Measurements from ENCODE around the gene CIAO2B. TPM values are rescaled to one million over a fixed set of nuclear protein-coding genes. Genes with fewer than 3 reads are reported as not detected.

CIAO2B gene
- polyA plus RNA-seq, 1 donor from 2014 or later: 339 TPM

DNA sequence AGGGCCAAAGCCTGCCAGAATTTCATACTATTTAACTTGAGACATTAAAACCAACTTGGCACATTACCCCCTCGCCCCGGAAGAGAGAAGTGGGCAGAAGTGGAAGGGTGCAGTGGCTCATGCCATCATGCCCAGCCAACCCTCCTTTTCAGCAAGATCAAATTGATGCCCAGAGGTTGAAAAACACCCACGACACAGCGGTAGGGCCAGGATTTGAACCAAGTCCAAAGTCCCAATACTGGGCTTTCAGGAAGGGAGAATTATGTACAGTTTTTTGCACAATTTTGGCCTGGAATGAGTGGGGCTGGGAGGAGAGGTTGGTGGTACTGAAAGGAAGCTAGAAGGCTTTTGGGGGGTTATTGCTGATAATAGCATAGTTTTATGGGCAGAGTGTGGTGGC is 42.8 kb downstream of the CIAO2B start:
- Histone ChIP-seq H3K4me3 (ENCODE audit: low read length) (no peak overlapping the region), H2AFZ (ENCODE audit: low read depth, low read length) (no peak overlapping the region), H3K9me2 (ENCODE audit: insufficient read depth, low read length) (no peaks in the 10 kb centered on the region), H3K79me2 (replicated peaks; ENCODE audit: insufficient read depth, low read length) (no peaks in the 10 kb centered on the region), H3F3A (ENCODE audit: insufficient read depth, low read length, poor library complexity, severe bottlenecking) (no peaks in the 10 kb centered on the region), H3K36me3 (ENCODE audit: insufficient read depth, low read length) (no peaks in the 10 kb centered on the region), H3K27me3 (ENCODE audit: insufficient read depth, low read depth, low read length) (no peaks in the 10 kb centered on the region), H3K9ac (ENCODE audit: low read length) (no peak overlapping the region), H4K20me1 (ENCODE audit: insufficient read depth) (no peaks in the 10 kb centered on the region), H3K4me2 (ENCODE audit: low read length) (no peak overlapping the region), H3K27ac (ENCODE audit: low read length) (no peak overlapping the region), H3K9me3 (ENCODE audit: low read length) (no peaks in the 10 kb centered on the region)
- TF ChIP-seq EZH2 (IDR thresholded peaks at IDR 0.05; ENCODE audit: borderline replicate concordance, insufficient read depth, low read length, poor library complexity, severe bottlenecking) (no peak), RAD21 (conservative IDR thresholded peaks at IDR 0.05) (no peak), TAF1 (IDR thresholded peaks at IDR 0.05; ENCODE audit: low read depth) (no peak), MXI1 (conservative IDR thresholded peaks at IDR 0.05; ENCODE audit: poor library complexity, severe bottlenecking) (no peak), POLR2AphosphoS5 (IDR thresholded peaks at IDR 0.05) (no peak), SMC3 (conservative IDR thresholded peaks at IDR 0.05; ENCODE audit: poor library complexity) (no peak), EP300 (conservative IDR thresholded peaks at IDR 0.05; ENCODE audit: poor library complexity, severe bottlenecking) (no peak)
- TF ChIP-seq, protein P1, sequence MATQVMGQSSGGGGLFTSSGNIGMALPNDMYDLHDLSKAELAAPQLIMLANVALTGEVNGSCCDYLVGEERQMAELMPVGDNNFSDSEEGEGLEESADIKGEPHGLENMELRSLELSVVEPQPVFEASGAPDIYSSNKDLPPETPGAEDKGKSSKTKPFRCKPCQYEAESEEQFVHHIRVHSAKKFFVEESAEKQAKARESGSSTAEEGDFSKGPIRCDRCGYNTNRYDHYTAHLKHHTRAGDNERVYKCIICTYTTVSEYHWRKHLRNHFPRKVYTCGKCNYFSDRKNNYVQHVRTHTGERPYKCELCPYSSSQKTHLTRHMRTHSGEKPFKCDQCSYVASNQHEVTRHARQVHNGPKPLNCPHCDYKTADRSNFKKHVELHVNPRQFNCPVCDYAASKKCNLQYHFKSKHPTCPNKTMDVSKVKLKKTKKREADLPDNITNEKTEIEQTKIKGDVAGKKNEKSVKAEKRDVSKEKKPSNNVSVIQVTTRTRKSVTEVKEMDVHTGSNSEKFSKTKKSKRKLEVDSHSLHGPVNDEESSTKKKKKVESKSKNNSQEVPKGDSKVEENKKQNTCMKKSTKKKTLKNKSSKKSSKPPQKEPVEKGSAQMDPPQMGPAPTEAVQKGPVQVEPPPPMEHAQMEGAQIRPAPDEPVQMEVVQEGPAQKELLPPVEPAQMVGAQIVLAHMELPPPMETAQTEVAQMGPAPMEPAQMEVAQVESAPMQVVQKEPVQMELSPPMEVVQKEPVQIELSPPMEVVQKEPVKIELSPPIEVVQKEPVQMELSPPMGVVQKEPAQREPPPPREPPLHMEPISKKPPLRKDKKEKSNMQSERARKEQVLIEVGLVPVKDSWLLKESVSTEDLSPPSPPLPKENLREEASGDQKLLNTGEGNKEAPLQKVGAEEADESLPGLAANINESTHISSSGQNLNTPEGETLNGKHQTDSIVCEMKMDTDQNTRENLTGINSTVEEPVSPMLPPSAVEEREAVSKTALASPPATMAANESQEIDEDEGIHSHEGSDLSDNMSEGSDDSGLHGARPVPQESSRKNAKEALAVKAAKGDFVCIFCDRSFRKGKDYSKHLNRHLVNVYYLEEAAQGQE (IDR thresholded peaks at IDR 0.05; ENCODE audit: borderline replicate concordance): no peak
- TF ChIP-seq, protein P2, sequence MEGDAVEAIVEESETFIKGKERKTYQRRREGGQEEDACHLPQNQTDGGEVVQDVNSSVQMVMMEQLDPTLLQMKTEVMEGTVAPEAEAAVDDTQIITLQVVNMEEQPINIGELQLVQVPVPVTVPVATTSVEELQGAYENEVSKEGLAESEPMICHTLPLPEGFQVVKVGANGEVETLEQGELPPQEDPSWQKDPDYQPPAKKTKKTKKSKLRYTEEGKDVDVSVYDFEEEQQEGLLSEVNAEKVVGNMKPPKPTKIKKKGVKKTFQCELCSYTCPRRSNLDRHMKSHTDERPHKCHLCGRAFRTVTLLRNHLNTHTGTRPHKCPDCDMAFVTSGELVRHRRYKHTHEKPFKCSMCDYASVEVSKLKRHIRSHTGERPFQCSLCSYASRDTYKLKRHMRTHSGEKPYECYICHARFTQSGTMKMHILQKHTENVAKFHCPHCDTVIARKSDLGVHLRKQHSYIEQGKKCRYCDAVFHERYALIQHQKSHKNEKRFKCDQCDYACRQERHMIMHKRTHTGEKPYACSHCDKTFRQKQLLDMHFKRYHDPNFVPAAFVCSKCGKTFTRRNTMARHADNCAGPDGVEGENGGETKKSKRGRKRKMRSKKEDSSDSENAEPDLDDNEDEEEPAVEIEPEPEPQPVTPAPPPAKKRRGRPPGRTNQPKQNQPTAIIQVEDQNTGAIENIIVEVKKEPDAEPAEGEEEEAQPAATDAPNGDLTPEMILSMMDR (IDR thresholded peaks at IDR 0.05; ENCODE audit: poor library complexity, severe bottlenecking): no peak

DNA sequence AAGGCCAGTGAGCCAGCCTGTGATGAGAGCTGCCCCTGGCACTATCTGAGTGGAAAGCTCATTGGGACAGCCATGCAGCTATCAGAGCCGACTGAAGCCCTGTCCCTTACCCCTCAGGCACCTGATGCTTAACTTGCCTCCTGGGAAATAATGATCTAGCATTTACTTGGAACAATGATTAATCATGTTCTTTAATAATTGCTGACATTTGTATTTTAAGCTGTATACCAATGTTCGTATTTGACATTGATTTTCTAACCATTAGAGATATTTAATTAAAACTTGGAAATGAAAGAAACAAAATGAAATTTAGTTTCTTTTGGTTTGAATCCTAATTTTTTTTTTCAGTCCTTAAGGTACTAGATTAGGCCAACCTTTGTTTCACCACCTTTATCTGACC is 43.4 kb downstream of the CIAO2B start:
- Histone ChIP-seq H3K27ac (ENCODE audit: low read length) (no peak overlapping the region), H3K9ac (ENCODE audit: low read length) (no peak overlapping the region), H3K4me3 (ENCODE audit: low read length) (no peak overlapping the region), H3K27me3 (ENCODE audit: insufficient read depth, low read depth, low read length) (no peaks in the 10 kb centered on the region), H3K4me2 (ENCODE audit: low read length) (no peak overlapping the region), H3K9me2 (ENCODE audit: insufficient read depth, low read length) (no peaks in the 10 kb centered on the region), H3K9me3 (ENCODE audit: low read length) (no peaks in the 10 kb centered on the region), H4K20me1 (ENCODE audit: insufficient read depth) (no peaks in the 10 kb centered on the region), H2AFZ (ENCODE audit: low read depth, low read length) (no peak overlapping the region), H3K79me2 (replicated peaks; ENCODE audit: insufficient read depth, low read length) (no peaks in the 10 kb centered on the region), H3K36me3 (ENCODE audit: insufficient read depth, low read length) (no peaks in the 10 kb centered on the region), H3F3A (ENCODE audit: insufficient read depth, low read length, poor library complexity, severe bottlenecking) (no peaks in the 10 kb centered on the region)
- TF ChIP-seq EZH2 (IDR thresholded peaks at IDR 0.05; ENCODE audit: borderline replicate concordance, insufficient read depth, low read length, poor library complexity, severe bottlenecking) (no peak), EP300 (conservative IDR thresholded peaks at IDR 0.05; ENCODE audit: poor library complexity, severe bottlenecking) (no peak), TAF1 (IDR thresholded peaks at IDR 0.05; ENCODE audit: low read depth) (no peak), MXI1 (conservative IDR thresholded peaks at IDR 0.05; ENCODE audit: poor library complexity, severe bottlenecking) (no peak), RAD21 (conservative IDR thresholded peaks at IDR 0.05) (no peak), SMC3 (conservative IDR thresholded peaks at IDR 0.05; ENCODE audit: poor library complexity) (no peak), POLR2AphosphoS5 (IDR thresholded peaks at IDR 0.05) (no peak)
- TF ChIP-seq, protein P2 (IDR thresholded peaks at IDR 0.05; ENCODE audit: poor library complexity, severe bottlenecking): no peak
- TF ChIP-seq, protein P1 (IDR thresholded peaks at IDR 0.05; ENCODE audit: borderline replicate concordance): no peak
